Stimulated activated CD8-positive, alpha-beta memory T cell treated with anti-CD3 and anti-CD28 coated beads, Interleukin-15, amount 100 ng/mL, for 1 hour (primary cell): ENCODE data around the gene SLC7A7.
A peak's percentile ranks its signal among the peaks of the same experiment; 100 is the strongest.
"Not testable (repeated sequence)": the region's sequence is repeated elsewhere in the genome, so short reads cannot be mapped to it uniquely, and the experiment has no call there.

Source experiments
- DNase-seq: peaks from one replicate; pipeline ENCODE4 v3.0.0-alpha.2; 2020; ENCODE audit warnings: low read depth

SLC7A7 gene

DNA sequence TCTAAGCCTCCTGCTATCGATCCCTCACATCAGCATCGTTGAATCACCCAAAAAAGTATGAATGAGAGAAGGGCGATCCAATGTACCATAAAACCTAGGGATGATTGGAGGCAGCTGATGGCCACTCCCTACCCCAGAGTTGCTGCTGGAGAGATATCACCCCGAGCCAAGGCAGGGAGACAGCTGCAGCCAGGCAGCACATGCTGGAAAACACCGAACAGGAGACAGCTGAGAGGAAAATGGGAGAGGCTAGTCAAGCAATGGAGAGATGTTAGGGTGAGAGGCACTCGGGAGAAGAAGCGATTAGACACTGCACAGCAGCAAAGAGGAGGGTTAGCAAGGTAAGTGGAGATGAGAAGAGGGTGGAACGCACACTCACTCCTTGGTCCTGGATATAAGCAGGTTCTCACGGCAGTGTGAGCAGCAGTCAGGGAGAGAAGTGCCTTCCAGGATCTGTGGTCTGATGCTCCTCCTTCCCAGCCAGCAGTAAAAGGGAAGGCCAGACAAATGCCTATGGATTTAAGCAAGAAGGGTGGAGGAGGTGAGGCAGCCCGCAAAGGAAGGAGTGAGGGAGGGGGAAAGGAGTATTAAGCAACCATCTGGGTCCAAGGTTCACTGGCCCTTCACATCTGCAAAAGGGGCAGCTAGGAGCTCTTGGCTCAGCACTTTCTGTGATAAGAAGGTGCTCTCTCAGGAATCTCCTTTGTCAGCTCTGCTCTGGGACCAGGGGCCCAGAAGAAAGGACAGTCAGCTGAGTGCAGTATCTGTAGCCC, at the start of gene SLC7A7:
TSS of gene SLC7A7 (minus strand) at position 495 of the 773 bp plus-strand sequence. CDS start 2,037 bp downstream, outside the sequence.
- DNase-seq, result no peak

DNA sequence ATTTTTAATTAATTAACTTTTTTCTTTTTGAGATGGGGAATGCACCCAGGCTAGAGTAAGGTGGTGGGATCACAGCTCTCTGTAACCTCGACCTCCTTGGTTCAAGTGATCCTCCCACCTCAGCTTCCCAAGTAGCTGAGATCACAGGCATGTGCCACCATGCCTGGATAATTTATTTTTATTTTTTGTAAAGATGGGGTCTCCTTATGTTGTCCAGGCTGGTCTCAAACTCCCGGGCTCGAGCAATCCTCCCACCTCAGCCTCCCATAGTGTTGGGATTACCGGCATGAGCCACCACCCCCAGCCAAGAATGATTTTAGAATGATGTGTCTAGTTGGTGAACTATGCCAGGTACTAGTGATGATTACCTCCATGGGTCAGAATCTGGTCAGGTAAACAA, 49.7 kb upstream of the SLC7A7 start:
- DNase-seq, result no peak

- no peak for DNase-seq
These were observed 46.4 kb upstream of the SLC7A7 start for GRCh38 chr14:22861651-22862050.

DNA sequence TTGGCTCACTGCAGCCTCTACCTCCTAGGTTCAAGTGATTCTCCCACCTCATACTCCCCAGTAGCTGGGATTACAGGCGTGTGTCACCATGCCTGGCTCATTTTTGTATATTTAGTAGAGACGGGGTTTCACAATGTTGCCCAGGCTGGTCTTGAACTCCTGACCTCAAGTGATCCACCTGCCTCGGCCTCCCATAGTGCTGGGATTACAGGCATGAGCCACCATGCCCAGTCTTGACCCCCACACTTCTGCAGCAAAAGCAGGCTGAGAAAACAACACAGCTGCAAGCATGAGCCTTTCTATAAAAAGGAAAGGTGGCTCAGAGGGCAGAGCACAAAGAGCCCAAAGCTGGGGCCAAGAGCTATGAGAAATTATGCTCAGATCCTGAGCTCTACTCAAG, 45.1 kb upstream of the SLC7A7 start:
- not testable (repeated sequence) for DNase-seq

DNA sequence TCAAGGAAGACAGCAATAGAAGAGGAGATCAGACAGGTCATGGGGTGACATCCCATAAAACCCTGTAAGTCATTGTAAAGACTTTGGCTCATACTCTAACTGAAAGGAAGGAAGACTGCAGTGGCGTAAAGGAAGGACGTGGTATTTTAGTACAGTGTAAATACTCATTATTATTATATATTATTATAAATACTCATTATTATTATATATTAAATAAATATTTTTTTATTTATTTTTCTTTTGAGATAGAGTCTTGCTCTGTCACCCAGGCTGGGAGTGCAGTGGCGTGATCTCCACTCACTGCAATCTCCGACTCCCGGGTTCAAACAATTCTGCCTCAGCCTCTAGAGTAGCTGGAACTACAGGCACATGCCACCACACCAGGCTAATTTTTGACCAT, 41.2 kb upstream of the SLC7A7 start:
- no peak for DNase-seq

GRCh38 chr14:22854963-22855724, 39.9 kb upstream of the SLC7A7 start:
- no peak for DNase-seq

DNA sequence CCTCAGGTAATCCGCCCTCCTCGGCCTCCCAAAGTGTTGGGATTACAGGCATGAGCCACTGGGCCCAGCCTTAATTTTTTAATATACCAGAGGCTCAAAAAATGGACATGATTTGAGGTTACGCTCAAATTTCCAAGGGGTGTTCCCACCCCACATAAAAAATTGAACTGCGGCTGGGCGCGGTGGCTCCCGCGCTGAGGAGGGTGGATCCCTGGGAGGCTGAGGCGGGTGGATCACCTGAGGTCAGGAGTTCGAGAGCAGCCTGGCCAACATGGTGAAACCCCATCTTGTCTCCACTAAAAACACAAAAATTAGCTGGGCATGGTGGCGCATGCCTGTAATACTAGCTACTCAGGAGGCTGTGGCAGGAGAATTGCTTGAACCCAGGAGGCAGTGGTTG, 39.1 kb upstream of the SLC7A7 start:
- not testable (repeated sequence) for DNase-seq

DNA sequence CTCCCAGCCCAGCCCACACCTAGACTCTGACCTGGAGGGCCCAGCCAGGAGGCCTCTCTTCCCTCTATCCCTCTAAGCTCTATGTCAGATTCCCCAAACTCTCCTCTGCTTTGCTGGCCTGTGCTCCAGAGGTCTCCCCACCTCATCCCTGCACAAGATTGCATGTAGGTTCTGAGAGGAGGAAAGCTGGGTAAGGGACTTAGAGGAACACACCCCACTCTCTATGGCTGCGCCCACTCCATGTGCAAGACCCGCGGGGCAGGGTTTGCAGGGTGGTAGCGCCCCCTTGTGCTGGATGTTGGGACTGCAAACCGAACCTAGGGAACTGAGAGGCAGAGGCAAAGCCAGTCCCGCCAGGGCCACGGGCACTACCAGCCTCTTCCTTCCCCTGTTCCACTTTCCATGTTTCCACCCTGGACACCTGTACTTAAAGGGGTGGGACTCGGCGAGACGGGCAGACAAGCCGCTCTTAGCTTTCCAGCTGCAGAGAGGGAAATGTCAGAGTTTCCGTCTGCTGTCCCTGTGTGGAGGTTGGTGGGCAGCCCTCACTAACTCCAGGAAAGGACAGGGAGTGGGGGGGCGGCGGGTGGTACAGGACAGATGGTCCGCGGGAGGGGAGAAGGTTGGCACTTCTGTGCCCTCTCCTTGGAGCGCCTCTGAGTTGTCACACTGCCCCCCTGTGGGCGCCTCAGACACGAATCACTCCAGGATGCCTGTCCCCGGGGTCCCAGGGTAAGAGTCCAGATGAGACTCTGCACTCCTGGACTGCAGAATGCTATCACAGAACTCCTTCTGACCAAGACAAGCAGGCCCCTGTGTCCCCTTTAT, 37.9 kb upstream of the SLC7A7 start:
- DNase-seq, result peak; percentile 95

DNA sequence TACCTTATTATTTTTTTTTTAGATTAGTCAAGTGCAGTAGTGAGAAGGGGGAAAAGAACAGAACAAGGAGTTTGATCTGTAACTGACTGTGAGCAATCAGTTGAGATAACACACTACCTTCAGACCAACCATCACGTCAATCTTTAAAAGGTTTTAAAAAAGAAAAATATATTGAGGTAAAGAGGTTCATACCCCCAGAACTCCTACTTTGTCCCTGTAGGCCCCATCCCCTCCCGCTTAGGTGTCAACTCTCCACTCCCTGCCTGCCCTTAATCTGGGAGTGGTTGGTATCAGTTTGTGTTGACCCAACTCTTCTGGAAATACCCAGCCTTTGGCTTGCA, 37.3 kb upstream of the SLC7A7 start:
- no peak for DNase-seq

GRCh38 chr14:22852178-22852577, 36.9 kb upstream of the SLC7A7 start:
- not testable (repeated sequence) for DNase-seq

DNA sequence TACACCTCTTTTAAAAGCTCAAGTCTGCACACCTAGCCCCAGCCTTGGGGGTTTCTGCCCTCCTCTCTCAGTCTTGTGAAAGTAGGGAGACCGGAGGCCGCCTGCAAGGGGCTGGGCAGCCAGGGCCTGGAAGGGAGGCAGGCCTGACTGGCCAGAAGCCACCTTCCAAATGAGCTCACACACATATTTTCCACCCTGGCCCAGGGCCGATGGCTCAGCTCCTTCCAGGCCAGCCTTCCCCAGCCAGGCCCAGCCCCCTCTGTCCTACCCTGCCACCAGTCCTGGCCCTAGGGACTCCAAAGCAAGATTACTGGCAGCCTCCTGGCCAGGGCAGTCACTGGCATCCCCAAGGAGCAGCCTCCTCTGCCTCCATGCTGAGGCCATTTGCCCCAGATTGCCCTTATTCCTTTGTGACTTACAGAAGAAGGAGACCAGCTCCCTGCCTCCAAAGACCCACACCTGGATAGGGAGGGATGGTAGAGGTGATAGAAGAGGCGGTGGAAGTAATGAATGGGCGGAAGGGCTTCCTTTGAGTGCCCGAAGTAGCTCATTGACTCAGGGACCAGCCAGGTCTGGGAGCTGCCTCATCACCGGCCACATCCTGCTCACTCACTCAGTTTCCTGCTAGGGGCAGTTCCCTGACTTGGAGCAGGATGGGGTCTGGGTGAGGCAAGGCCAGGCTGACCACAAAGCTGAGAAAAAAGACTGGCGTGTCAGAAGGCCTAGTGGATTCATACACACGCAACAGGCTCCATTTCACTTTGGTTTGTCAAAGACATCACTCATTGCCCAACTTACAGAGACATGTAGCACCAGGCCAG, 35.9 kb upstream of the SLC7A7 start:
- no peak for DNase-seq

- DNase-seq, result no peak
These were observed 34.1 kb upstream of the SLC7A7 start for GRCh38 chr14:22849212-22849819.

- DNase-seq, result no peak
These were observed 33.3 kb upstream of the SLC7A7 start for GRCh38 chr14:22848351-22849164.

DNA sequence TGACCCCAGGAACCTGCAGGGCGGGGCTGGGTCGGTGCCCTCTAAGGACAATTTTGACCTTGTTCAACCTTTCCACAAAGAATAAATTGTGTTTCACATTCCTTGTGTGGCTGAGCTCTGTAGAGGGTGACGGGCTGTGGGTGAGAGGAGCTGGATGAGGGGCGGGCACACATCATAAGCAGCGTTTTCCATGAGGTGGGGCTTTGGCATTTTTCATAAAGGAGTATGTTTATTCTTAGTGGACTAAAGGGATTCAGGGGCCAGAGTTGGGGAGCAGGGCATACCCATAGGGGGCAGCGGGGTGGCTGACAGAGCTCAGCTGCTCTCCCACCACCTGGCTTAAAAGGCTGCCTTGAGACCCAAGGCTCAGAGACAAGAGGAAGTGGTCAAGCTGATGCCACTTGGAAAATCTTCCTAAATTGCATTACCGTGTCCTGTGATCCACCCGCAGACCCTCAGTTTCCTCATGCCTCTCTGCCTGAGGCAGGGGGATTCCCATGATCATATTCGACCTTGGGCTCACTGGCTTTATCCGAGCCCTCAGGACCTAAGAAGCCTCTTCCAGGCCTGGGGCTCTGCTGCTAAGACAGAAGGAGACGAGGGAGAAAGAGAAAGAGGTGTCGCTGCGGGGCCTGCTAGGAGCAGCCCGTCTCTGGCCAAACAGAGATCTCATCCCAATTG, 32.6 kb upstream of the SLC7A7 start:
- DNase-seq, result no peak

GRCh38 chr14:22846811-22847307, 31.6 kb upstream of the SLC7A7 start:
- no peak for DNase-seq

DNA sequence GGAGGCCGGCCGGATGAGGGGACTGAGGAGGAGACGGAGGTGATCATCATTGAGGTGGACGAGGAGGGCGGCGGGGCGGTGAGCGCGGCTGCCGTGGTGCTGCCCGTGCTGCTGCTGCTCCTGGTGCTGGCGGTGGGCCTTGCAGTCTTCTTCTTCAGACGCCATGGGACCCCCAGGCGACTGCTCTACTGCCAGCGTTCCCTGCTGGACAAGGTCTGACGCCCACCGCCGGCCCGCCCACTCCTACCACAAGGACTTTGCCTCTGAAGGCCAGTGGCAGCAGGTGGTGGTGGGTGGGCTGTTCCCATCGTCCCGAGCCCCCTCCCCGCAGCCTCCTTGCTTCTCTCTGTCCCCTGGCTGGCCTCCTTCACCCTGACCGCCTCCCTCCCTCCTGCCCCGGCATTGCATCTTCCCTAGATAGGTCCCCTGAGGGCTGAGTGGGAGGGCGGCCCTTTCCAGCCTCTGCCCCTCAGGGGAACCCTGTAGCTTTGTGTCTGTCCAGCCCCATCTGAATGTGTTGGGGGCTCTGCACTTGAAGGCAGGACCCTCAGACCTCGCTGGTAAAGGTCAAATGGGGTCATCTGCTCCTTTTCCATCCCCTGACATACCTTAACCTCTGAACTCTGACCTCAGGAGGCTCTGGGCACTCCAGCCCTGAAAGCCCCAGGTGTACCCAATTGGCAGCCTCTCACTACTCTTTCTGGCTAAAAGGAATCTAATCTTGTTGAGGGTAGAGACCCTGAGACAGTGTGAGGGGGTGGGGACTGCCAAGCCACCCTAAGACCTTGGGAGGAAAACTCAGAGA, 30.8 kb upstream of the SLC7A7 start:
- DNase-seq, result no peak

- DNase-seq, result no peak
These were observed 29.8 kb upstream of the SLC7A7 start for GRCh38 chr14:22845103-22845394.

DNA sequence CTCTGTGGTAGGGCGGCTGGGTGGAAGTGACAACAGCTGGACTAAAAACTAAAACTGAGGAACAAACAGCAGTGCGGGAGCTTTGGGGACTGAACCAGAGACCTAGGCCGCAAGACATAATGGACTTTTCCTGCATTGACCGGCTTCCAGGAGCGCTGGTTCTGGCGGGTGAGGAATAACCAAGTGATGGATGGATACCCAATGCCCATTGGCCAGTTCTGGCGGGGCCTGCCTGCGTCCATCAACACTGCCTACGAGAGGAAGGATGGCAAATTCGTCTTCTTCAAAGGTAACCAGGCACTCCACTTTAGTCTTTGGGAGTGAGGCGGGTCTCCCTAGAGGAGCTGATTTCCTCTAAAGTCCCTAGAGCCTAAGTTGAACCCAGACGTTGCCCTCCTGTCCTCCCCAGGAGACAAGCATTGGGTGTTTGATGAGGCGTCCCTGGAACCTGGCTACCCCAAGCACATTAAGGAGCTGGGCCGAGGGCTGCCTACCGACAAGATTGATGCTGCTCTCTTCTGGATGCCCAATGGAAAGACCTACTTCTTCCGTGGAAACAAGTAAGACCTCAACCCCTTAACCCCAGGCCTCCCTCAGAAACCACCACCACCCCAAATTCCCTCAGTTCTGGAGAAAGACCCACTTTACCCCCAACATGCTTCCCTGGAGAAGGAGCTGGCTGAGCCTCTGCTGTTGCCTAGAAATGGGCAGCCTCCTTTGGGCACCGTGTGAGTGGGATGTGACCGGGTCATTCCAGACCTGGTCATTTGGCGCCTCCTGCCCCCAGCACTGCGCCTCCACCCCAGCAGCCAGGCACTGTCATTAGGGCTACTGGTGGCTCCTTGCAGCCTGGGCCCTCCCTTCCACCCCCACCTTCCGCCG, 29.2 kb upstream of the SLC7A7 start:
- no peak for DNase-seq
